Endodermal cell (in vitro differentiated cells): ENCODE results near the gene NCMAP. TPM values are rescaled to one million over a fixed set of nuclear protein-coding genes. Genes with fewer than 3 reads are reported as not detected.

Source experiments
- DNase-seq: peaks from one replicate; pipeline ENCODE4 v3.0.0-alpha.2; 2017
- H3K27ac ChIP-seq: 2 replicates; pipeline ENCODE4 v1.5.1; 2013; ENCODE audit warnings: mild to moderate bottlenecking, low read depth, low read length, moderate library complexity
- H3K27me3 ChIP-seq: 2 replicates; pipeline ENCODE4 v1.6.1; 2013; ENCODE audit warnings: mild to moderate bottlenecking, low read length, moderate library complexity; ENCODE audit not compliant: insufficient read depth, control insufficient read depth, poor library complexity, severe bottlenecking
- H3K36me3 ChIP-seq: 2 replicates; pipeline ENCODE4 v1.7.0; 2013; ENCODE audit warnings: mild to moderate bottlenecking, low read length, moderate library complexity; ENCODE audit not compliant: control insufficient read depth, insufficient read depth
- H3K4me1 ChIP-seq: one replicate; pipeline ENCODE4 v1.7.0; 2013; ENCODE audit warnings: low read length; ENCODE audit not compliant: control insufficient read depth, insufficient read depth
- H3K4me3 ChIP-seq: 2 replicates; pipeline ENCODE4 v1.5.1; 2013; ENCODE audit warnings: mild to moderate bottlenecking, low read length, moderate library complexity
- H3K9ac ChIP-seq: 2 replicates; pipeline ENCODE4 v1.6.1; 2013; ENCODE audit warnings: mild to moderate bottlenecking, low read length, moderate library complexity; ENCODE audit not compliant: poor library complexity, severe bottlenecking; ENCODE audit errors: extremely low read depth
- H3K9me3 ChIP-seq: 2 replicates; pipeline ENCODE4 v1.6.1; 2013; ENCODE audit warnings: mild to moderate bottlenecking, low read length, moderate library complexity; ENCODE audit not compliant: control insufficient read depth
- H3K27ac Mint-ChIP-seq: 2 replicates; pipeline ENCODE4 v1.8.0; 2020; ENCODE audit warnings: mixed read lengths
- H3K27me3 Mint-ChIP-seq: 2 replicates; pipeline ENCODE4 v1.8.0; 2021; ENCODE audit warnings: mild to moderate bottlenecking, mixed read lengths; ENCODE audit not compliant: insufficient read depth
- H3K36me3 Mint-ChIP-seq: 2 replicates; pipeline ENCODE4 v1.8.0; 2020; ENCODE audit warnings: low read depth, mixed read lengths
- H3K4me1 Mint-ChIP-seq: 2 replicates; pipeline ENCODE4 v1.8.0; 2020; ENCODE audit warnings: mixed read lengths
- H3K4me3 Mint-ChIP-seq: 2 replicates; pipeline ENCODE4 v1.8.0; 2020; ENCODE audit warnings: mild to moderate bottlenecking, moderate library complexity, mixed read lengths
- H3K9me3 Mint-ChIP-seq: 2 replicates; pipeline ENCODE4 v1.8.0; 2020; ENCODE audit warnings: mild to moderate bottlenecking, mixed read lengths
- WGBS, 2 experiments: methylation state at CpG; one replicate each; pipeline versions ENCODE4 v1.1.5 to v1.1.7; 2013; ENCODE audit warnings: missing lambda C conversion rate in 2 of 2, mixed read lengths in 1 of 2; ENCODE audit not compliant: insufficient coverage in 1 of 2, insufficient read length in 1 of 2; 5-methylcytosine and 5-hydroxymethylcytosine counted together
- total RNA-seq, 2 donors: library from RNA; stranded (reverse); fragmentation: NEBNext Ultra II Directional in 1 of 2; extraction: Animal tissue kit (Norgen Biotek cat#: 25700) in 1 of 2; gene quantifications; 2 replicates in 1 of 2; 3 replicates in 1 of 2; pipeline ENCODE4 v1.2.1, GENCODE V29; 2021
- TF ChIP-seq, protein P1 (sequence below): fragments of 200-600 bp; sonication (generic); conservative IDR thresholded peaks from 2 replicates; pipeline ENCODE4 v1.5.0; 2021; ENCODE audit warnings: antibody characterized with exemption, mild to moderate bottlenecking

NCMAP gene
- total RNA-seq, 2 donors from 2014 or later, result 0.15 to 0.42 TPM

DNA sequence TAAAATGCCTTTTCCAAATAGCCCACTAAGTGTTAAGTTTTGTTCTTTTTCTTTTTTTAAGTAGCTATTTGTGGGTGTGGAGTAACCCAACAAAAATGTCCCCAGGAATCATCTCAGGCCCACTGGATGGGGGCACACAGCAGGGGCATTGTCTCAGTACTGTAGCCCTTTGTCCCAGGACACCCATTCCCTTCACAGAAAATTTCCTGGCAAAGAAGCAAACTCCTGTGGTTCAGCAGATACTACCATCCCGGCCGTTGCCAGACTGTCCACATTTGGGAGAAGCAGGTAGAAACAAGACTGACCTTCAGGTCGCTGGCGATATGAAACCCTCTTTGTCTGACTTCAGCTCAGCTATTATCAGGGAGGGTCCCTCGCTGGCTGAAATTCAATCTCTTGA is 63.5 kb downstream of the NCMAP start:
- Mint-ChIP-seq H3K4me3 (no peak overlapping the region), H3K27me3 (no peaks in the 10 kb centered on the region), H3K9me3 (no peaks in the 10 kb centered on the region), H3K36me3 (no peaks in the 10 kb centered on the region), H3K27ac (no peak overlapping the region), H3K4me1 (no peaks in the 10 kb centered on the region)
- Histone ChIP-seq H3K36me3 (no peaks in the 10 kb centered on the region), H3K9me3 (no peaks in the 10 kb centered on the region), H3K9ac (no peak overlapping the region), H3K4me1 (no peaks in the 10 kb centered on the region), H3K27ac (no peak overlapping the region), H3K4me3 (no peak overlapping the region), H3K27me3 (no peaks in the 10 kb centered on the region)
- no peak for DNase-seq
- TF ChIP-seq, protein P1, sequence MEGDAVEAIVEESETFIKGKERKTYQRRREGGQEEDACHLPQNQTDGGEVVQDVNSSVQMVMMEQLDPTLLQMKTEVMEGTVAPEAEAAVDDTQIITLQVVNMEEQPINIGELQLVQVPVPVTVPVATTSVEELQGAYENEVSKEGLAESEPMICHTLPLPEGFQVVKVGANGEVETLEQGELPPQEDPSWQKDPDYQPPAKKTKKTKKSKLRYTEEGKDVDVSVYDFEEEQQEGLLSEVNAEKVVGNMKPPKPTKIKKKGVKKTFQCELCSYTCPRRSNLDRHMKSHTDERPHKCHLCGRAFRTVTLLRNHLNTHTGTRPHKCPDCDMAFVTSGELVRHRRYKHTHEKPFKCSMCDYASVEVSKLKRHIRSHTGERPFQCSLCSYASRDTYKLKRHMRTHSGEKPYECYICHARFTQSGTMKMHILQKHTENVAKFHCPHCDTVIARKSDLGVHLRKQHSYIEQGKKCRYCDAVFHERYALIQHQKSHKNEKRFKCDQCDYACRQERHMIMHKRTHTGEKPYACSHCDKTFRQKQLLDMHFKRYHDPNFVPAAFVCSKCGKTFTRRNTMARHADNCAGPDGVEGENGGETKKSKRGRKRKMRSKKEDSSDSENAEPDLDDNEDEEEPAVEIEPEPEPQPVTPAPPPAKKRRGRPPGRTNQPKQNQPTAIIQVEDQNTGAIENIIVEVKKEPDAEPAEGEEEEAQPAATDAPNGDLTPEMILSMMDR, result no peak
- 86 to 89% methylated on average over 4 to 5 of the region's 5 CpGs for WGBS, 2 experiments

DNA sequence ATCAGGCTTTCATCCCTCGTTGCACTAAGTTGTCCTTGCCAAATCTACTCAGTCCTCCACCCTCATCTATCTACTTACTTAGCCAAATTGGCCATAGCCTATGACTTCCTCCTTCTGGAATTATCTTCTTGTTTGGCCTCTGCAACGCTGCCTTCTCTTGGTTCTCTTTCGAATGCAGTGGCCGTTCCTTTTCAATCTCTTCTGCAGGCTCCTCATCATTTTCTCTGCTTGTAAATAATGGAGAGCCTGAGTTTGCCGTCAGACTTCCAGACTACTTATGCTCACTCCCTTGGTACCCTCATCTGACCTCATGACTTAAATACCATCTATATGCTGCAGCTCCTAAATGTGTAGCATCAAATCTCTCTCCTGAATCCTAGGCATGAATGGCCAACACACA is 64.8 kb downstream of the NCMAP start:
- Histone ChIP-seq H3K9ac (no peak overlapping the region), H3K4me3 (no peak overlapping the region), H3K9me3 (no peaks in the 10 kb centered on the region), H3K36me3 (no peaks in the 10 kb centered on the region), H3K27ac (no peak overlapping the region), H3K4me1 (no peaks in the 10 kb centered on the region), H3K27me3 (no peaks in the 10 kb centered on the region)
- H3K36me3 Mint-ChIP-seq, result no peaks in the 10 kb centered on the region
- H3K27me3 Mint-ChIP-seq, result no peaks in the 10 kb centered on the region
- H3K27ac Mint-ChIP-seq, result no peak overlapping the region
- no peak for DNase-seq
- peaks cover 5% of the 10 kb centered on the region for H3K9me3 Mint-ChIP-seq
- WGBS, 2 experiments, result 92 to 93% methylated on average over 5 of the region's 5 CpGs
- no peak overlapping the region for H3K4me3 Mint-ChIP-seq
- TF ChIP-seq, protein P1, result no peak
- H3K4me1 Mint-ChIP-seq, result no peaks in the 10 kb centered on the region

DNA sequence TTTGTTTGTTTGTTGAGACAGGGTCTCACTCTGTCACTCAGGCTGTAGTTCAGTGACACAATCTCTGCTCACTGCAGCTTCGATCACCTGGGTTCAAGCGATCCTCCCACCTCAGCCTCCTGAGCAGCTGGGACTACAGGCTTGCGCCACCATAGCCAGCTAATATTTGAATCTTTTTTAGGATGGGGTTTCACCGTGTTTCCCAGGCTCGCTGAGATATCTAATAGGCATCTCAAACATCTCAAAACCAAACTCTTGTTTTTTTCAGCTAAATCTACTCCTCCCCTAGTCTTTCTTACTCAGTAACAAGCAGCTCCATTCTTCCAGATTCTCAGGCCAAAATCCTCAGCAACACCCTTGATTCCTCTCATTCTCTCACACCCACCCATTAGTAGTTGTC is 65.2 kb downstream of the NCMAP start:
- no peak overlapping the region for H3K27ac Mint-ChIP-seq
- Histone ChIP-seq H3K27me3 (no peaks in the 10 kb centered on the region), H3K9ac (no peak overlapping the region), H3K4me1 (no peaks in the 10 kb centered on the region), H3K27ac (no peak overlapping the region), H3K9me3 (no peaks in the 10 kb centered on the region), H3K36me3 (no peaks in the 10 kb centered on the region), H3K4me3 (no peak overlapping the region)
- no peak for DNase-seq
- no peaks in the 10 kb centered on the region for H3K4me1 Mint-ChIP-seq
- TF ChIP-seq, protein P1, result no peak
- peaks cover 2% of the 10 kb centered on the region for H3K27me3 Mint-ChIP-seq
- 80 to 90% methylated on average over 4 to 5 of the region's 5 CpGs for whole genome bisulfite sequencing, 2 experiments
- no peak overlapping the region for H3K4me3 Mint-ChIP-seq
- H3K36me3 Mint-ChIP-seq, result no peaks in the 10 kb centered on the region
- peaks cover 5% of the 10 kb centered on the region for H3K9me3 Mint-ChIP-seq
